H1 (cell line): ENCODE results near the gene ZBTB38. TPM values are rescaled to one million over a fixed set of nuclear protein-coding genes. Genes with fewer than 3 reads are reported as not detected.

Experiments used
- BACH1 ChIP-seq: IDR thresholded peaks from 2 replicates; pipeline ENCODE4 v1.6.1; 2012; ENCODE audit warnings: low read length, improper control_type of control experiment
- JUND ChIP-seq: IDR thresholded peaks from 2 replicates; pipeline ENCODE4 v1.6.1; 2011; ENCODE audit warnings: mild to moderate bottlenecking, improper control_type of control experiment, low read length
- POLR2AphosphoS5 ChIP-seq: IDR thresholded peaks from 2 replicates; pipeline ENCODE4 v1.6.1; 2011; ENCODE audit warnings: low read depth, low read length
- RBBP5 ChIP-seq: IDR thresholded peaks from 2 replicates; pipeline ENCODE4 v1.7.1; 2012; ENCODE audit warnings: low read depth, mild to moderate bottlenecking, inconsistent platforms, low read length, moderate library complexity, borderline replicate concordance
- RFX5 ChIP-seq: IDR thresholded peaks from 2 replicates; pipeline ENCODE4 v1.6.1; 2011; ENCODE audit warnings: low read depth, low read length, improper control_type of control experiment, borderline replicate concordance
- SAP30 ChIP-seq: fragments of 300-600 bp; sonication (generic); IDR thresholded peaks from 2 replicates; pipeline ENCODE4 v1.7.1; 2012; ENCODE audit warnings: low read length, moderate library complexity, mild to moderate bottlenecking, inconsistent platforms; ENCODE audit not compliant: insufficient read depth, insufficient replicate concordance
- SRF ChIP-seq: IDR thresholded peaks from 2 replicates; pipeline ENCODE4 v1.6.1; 2011; ENCODE audit warnings: mild to moderate bottlenecking, low read depth, low read length, moderate library complexity
- SUZ12 ChIP-seq: fragments of 200-600 bp; sonication (generic); IDR thresholded peaks from 2 replicates; pipeline ENCODE4 v1.6.1; 2012; ENCODE audit warnings: mild to moderate bottlenecking, inconsistent platforms, low read length, moderate library complexity, mixed read lengths
- YY1 ChIP-seq: IDR thresholded peaks from 2 replicates; pipeline ENCODE4 v1.6.1; 2011; ENCODE audit warnings: low read depth, mild to moderate bottlenecking, low read length
- polyA plus RNA-seq, 7 experiments: library from polyadenylated mRNA; depleted of rRNA in 3 of 7; stranded (reverse) in 5 of 7; unstranded in 2 of 7; fragments of >200 nt in 5 of 7; fragments of 200-250 nt in 2 of 7; gene quantifications; 1 replicate in 5 of 7; 2 replicates in 1 of 7; 4 replicates in 1 of 7; pipeline versions ENCODE4 v1.2.1 to v1.2.3, GENCODE V29; 2011 to 2013; ENCODE audit warnings: missing spikeins in 2 of 7, mixed read lengths in 2 of 7
- total RNA-seq: library from RNA; stranded (reverse); fragmentation: NEBNext Ultra II Directional; extraction: Animal tissue kit (Norgen Biotek cat#: 25700); gene quantifications from 2 replicates; pipeline ENCODE4 v1.2.1, GENCODE V29; 2021
- TF ChIP-seq, protein P1 (sequence below): fragments of 300-600 bp; sonication (generic); IDR thresholded peaks from 2 replicates; pipeline ENCODE4 v1.7.1; 2012; ENCODE audit warnings: low read length, moderate library complexity, mild to moderate bottlenecking, inconsistent platforms; ENCODE audit not compliant: insufficient replicate concordance

The ZBTB38 gene
- total and polyA plus RNA-seq, 2 of the 8 experiments (the other 6 are each of a cell fraction or from before 2014, with no cell fraction given): 4.4 to 10.5 TPM

DNA sequence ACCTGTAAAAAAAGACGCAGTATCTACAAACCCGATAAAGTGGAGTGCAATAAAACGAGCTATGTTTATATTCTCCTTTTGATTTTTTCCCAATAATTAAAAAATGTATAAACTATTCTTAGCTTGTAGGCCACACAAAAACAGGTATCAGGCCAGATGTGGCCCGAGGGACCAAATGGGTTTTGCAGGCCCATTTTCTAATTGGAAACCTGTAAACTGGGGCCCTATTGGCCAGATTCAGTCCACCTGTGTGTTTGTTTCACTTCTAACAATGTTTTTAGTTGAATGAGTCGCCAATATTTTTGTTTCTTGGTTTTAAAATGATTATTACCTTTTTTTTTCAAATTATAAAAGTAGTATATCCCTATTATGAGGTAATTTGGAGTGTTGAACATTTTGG is 29.7 kb downstream of the ZBTB38 start (continued):
- TF ChIP-seq, protein P1, sequence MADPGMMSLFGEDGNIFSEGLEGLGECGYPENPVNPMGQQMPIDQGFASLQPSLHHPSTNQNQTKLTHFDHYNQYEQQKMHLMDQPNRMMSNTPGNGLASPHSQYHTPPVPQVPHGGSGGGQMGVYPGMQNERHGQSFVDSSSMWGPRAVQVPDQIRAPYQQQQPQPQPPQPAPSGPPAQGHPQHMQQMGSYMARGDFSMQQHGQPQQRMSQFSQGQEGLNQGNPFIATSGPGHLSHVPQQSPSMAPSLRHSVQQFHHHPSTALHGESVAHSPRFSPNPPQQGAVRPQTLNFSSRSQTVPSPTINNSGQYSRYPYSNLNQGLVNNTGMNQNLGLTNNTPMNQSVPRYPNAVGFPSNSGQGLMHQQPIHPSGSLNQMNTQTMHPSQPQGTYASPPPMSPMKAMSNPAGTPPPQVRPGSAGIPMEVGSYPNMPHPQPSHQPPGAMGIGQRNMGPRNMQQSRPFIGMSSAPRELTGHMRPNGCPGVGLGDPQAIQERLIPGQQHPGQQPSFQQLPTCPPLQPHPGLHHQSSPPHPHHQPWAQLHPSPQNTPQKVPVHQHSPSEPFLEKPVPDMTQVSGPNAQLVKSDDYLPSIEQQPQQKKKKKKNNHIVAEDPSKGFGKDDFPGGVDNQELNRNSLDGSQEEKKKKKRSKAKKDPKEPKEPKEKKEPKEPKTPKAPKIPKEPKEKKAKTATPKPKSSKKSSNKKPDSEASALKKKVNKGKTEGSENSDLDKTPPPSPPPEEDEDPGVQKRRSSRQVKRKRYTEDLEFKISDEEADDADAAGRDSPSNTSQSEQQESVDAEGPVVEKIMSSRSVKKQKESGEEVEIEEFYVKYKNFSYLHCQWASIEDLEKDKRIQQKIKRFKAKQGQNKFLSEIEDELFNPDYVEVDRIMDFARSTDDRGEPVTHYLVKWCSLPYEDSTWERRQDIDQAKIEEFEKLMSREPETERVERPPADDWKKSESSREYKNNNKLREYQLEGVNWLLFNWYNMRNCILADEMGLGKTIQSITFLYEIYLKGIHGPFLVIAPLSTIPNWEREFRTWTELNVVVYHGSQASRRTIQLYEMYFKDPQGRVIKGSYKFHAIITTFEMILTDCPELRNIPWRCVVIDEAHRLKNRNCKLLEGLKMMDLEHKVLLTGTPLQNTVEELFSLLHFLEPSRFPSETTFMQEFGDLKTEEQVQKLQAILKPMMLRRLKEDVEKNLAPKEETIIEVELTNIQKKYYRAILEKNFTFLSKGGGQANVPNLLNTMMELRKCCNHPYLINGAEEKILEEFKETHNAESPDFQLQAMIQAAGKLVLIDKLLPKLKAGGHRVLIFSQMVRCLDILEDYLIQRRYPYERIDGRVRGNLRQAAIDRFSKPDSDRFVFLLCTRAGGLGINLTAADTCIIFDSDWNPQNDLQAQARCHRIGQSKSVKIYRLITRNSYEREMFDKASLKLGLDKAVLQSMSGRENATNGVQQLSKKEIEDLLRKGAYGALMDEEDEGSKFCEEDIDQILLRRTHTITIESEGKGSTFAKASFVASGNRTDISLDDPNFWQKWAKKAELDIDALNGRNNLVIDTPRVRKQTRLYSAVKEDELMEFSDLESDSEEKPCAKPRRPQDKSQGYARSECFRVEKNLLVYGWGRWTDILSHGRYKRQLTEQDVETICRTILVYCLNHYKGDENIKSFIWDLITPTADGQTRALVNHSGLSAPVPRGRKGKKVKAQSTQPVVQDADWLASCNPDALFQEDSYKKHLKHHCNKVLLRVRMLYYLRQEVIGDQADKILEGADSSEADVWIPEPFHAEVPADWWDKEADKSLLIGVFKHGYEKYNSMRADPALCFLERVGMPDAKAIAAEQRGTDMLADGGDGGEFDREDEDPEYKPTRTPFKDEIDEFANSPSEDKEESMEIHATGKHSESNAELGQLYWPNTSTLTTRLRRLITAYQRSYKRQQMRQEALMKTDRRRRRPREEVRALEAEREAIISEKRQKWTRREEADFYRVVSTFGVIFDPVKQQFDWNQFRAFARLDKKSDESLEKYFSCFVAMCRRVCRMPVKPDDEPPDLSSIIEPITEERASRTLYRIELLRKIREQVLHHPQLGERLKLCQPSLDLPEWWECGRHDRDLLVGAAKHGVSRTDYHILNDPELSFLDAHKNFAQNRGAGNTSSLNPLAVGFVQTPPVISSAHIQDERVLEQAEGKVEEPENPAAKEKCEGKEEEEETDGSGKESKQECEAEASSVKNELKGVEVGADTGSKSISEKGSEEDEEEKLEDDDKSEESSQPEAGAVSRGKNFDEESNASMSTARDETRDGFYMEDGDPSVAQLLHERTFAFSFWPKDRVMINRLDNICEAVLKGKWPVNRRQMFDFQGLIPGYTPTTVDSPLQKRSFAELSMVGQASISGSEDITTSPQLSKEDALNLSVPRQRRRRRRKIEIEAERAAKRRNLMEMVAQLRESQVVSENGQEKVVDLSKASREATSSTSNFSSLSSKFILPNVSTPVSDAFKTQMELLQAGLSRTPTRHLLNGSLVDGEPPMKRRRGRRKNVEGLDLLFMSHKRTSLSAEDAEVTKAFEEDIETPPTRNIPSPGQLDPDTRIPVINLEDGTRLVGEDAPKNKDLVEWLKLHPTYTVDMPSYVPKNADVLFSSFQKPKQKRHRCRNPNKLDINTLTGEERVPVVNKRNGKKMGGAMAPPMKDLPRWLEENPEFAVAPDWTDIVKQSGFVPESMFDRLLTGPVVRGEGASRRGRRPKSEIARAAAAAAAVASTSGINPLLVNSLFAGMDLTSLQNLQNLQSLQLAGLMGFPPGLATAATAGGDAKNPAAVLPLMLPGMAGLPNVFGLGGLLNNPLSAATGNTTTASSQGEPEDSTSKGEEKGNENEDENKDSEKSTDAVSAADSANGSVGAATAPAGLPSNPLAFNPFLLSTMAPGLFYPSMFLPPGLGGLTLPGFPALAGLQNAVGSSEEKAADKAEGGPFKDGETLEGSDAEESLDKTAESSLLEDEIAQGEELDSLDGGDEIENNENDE: no peak
- no peak for TF ChIP-seq YY1
- TF ChIP-seq SUZ12: no peak
- no peak for TF ChIP-seq SRF
- no peak for TF ChIP-seq BACH1
- TF ChIP-seq POLR2AphosphoS5: no peak
- no peak for TF ChIP-seq SAP30
- no peak for TF ChIP-seq RBBP5
- TF ChIP-seq JUND: no peak
- no peak for TF ChIP-seq RFX5
- TF ChIP-seq, all 59 proteins: peak for 0
